ENCODE measurements around the gene ARRDC1. TPM values are rescaled to one million over a fixed set of nuclear protein-coding genes. Genes with fewer than 3 reads are reported as not detected.

ARRDC1 gene
- polyA plus RNA-seq, 2 of the 4 experiments (the other 2 are of a cell fraction) = 20.7 to 22.5 TPM

DNA sequence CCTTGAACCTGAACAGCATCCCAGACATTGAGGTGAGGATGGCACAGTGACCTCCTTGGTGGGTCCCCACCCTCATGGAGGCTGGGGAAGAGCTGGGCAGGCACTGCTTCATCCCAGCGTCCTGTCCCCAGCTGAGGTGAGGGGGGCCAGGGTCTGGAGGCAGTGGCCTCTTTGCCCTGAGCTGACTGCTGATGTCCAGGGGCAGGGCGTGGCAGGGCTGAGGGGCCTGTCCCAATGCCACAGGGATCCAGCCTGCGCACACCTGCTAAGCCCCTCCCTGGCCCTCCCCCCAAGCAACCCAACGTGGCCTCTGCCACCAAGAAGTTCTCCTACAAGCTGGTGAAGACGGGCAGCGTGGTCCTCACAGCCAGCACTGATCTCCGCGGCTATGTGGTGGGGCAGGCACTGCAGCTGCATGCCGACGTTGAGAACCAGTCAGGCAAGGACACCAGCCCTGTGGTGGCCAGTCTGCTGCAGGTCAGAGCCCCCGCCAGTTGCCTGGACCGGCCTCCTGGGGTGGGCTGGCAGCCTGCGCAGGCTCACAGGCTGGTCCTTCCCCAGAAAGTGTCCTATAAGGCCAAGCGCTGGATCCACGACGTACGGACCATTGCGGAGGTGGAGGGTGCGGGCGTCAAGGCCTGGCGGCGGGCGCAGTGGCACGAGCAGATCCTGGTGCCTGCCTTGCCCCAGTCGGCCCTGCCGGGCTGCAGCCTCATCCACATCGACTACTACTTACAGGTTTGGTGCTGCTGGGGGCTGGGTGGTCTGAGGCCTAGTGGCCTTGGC is 8.4 kb downstream of the ARRDC1 start:
- peak overlapping the region in 1 of 2 experiments; percentile 88; a peak in 1 of 6 replicates for H3K27ac ChIP-seq
- H3K4me3 ChIP-seq = no peak overlapping the region
- peaks cover 44% of the 10 kb centered on the region for H3K4me1 ChIP-seq
- no peak for DNase-seq (ENCODE audit: low read depth in 1 of 2, low spot score in 1 of 2)
- 95% methylated on average over 24 of the region's 27 CpGs for WGBS (ENCODE audit: missing lambda C conversion rate)
- TF ChIP-seq BCL3 (IDR thresholded peaks at IDR 0.05) (no peak), CBX8 (IDR thresholded peaks at IDR 0.05) (no peak), FOXS1 (CRISPR knock-in tag; IDR thresholded peaks at IDR 0.05) (no peak), TFCP2L1 (CRISPR knock-in tag; IDR thresholded peaks at IDR 0.05) (no peak), MAFK (IDR thresholded peaks at IDR 0.05; ENCODE audit: partially characterized antibody) (no peak), ZC3H11A (IDR thresholded peaks at IDR 0.05) (no peak), ZSCAN20 (CRISPR knock-in tag; IDR thresholded peaks at IDR 0.05) (no peak), HOXB5 (CRISPR knock-in tag; IDR thresholded peaks at IDR 0.05) (no peak), NFE2L2 (conservative IDR thresholded peaks at IDR 0.05; ENCODE audit: low read length) (no peak), JUNB (IDR thresholded peaks at IDR 0.05) (no peak), GATA3 (IDR thresholded peaks at IDR 0.05; ENCODE audit: borderline replicate concordance) (no peak), MYC (IDR thresholded peaks at IDR 0.05; ENCODE audit: borderline replicate concordance, low read length) (no peak), CBX2 (IDR thresholded peaks at IDR 0.05; ENCODE audit: borderline replicate concordance, low read depth) (no peak), SREBF2 (IDR thresholded peaks at IDR 0.05) (no peak), HMGXB4 (CRISPR knock-in tag; IDR thresholded peaks at IDR 0.05; ENCODE audit: borderline replicate concordance) (no peak), BHLHE40 (IDR thresholded peaks at IDR 0.05; ENCODE audit: low read depth, low read length) (no peak)
- TF ChIP-seq, protein P1, sequence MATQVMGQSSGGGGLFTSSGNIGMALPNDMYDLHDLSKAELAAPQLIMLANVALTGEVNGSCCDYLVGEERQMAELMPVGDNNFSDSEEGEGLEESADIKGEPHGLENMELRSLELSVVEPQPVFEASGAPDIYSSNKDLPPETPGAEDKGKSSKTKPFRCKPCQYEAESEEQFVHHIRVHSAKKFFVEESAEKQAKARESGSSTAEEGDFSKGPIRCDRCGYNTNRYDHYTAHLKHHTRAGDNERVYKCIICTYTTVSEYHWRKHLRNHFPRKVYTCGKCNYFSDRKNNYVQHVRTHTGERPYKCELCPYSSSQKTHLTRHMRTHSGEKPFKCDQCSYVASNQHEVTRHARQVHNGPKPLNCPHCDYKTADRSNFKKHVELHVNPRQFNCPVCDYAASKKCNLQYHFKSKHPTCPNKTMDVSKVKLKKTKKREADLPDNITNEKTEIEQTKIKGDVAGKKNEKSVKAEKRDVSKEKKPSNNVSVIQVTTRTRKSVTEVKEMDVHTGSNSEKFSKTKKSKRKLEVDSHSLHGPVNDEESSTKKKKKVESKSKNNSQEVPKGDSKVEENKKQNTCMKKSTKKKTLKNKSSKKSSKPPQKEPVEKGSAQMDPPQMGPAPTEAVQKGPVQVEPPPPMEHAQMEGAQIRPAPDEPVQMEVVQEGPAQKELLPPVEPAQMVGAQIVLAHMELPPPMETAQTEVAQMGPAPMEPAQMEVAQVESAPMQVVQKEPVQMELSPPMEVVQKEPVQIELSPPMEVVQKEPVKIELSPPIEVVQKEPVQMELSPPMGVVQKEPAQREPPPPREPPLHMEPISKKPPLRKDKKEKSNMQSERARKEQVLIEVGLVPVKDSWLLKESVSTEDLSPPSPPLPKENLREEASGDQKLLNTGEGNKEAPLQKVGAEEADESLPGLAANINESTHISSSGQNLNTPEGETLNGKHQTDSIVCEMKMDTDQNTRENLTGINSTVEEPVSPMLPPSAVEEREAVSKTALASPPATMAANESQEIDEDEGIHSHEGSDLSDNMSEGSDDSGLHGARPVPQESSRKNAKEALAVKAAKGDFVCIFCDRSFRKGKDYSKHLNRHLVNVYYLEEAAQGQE (IDR thresholded peaks at IDR 0.05) = no peak
- TF ChIP-seq, protein P2, sequence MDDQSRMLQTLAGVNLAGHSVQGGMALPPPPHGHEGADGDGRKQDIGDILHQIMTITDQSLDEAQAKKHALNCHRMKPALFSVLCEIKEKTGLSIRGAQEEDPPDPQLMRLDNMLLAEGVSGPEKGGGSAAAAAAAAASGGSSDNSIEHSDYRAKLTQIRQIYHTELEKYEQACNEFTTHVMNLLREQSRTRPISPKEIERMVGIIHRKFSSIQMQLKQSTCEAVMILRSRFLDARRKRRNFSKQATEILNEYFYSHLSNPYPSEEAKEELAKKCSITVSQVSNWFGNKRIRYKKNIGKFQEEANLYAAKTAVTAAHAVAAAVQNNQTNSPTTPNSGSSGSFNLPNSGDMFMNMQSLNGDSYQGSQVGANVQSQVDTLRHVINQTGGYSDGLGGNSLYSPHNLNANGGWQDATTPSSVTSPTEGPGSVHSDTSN (IDR thresholded peaks at IDR 0.05) = no peak
- TF ChIP-seq, protein P3, sequence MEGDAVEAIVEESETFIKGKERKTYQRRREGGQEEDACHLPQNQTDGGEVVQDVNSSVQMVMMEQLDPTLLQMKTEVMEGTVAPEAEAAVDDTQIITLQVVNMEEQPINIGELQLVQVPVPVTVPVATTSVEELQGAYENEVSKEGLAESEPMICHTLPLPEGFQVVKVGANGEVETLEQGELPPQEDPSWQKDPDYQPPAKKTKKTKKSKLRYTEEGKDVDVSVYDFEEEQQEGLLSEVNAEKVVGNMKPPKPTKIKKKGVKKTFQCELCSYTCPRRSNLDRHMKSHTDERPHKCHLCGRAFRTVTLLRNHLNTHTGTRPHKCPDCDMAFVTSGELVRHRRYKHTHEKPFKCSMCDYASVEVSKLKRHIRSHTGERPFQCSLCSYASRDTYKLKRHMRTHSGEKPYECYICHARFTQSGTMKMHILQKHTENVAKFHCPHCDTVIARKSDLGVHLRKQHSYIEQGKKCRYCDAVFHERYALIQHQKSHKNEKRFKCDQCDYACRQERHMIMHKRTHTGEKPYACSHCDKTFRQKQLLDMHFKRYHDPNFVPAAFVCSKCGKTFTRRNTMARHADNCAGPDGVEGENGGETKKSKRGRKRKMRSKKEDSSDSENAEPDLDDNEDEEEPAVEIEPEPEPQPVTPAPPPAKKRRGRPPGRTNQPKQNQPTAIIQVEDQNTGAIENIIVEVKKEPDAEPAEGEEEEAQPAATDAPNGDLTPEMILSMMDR (IDR thresholded peaks at IDR 0.05) = no peak
- ChIA-PET POLR2A (interaction anchor here (1.1 to 1.9 kb wide), 2 partner anchors 8 to 23 kb away, joined by 3 to 5 read pairs; partner anchors contain the start of genes ARRDC1 and ZMYND19), CTCF (interaction anchor here (1.0 to 2.1 kb wide), 2 partner anchors 35 to 55 kb away, joined by 3 to 10 read pairs; partner anchors contain the start of gene DPH7)
- no peaks in the 10 kb centered on the region for H3K9me3 ChIP-seq
- no peak for FAIRE-seq
- no peak for ATAC-seq
- no peak overlapping the region for H3K4me2 ChIP-seq

All from A549 (cell line).